Measurements from ENCODE around the gene VHLL.
A peak's percentile ranks its signal among the peaks of the same experiment; 100 is the strongest.

VHLL gene

GRCh38 chr1:156291226-156292061, 7.7 kb downstream of the VHLL start:
- DNase-seq: peak in 55 of 58 donors; percentile 10 to 86 (median 70)

- DNase-seq: no peak
These were observed 9.2 kb downstream of the VHLL start for GRCh38 chr1:156289857-156290256.

GRCh38 chr1:156286061-156286460, 13.0 kb downstream of the VHLL start:
- DNase-seq: no peak

- DNase-seq: no peak
These were observed 13.7 kb downstream of the VHLL start for GRCh38 chr1:156285437-156285836.

- DNase-seq: no peak
These were observed 14.3 kb downstream of the VHLL start for GRCh38 chr1:156284757-156285156.

- DNase-seq: no peak
These were observed 15.0 kb downstream of the VHLL start, which contains the start of gene TMEM79 for GRCh38 chr1:156284112-156284511. Gene TMEM79 (plus strand): TSS chr1:156284325. CDS start chr1:156285227, 902 bp downstream.

GRCh38 chr1:156283521-156283920, 15.6 kb downstream of the VHLL start:
- no peak for DNase-seq

GRCh38 chr1:156282479-156283222, 16.5 kb downstream of the VHLL start, which contains the start of gene SMG5:
Gene SMG5 (minus strand): TSS chr1:156282825. CDS start chr1:156282680, 145 bp downstream.
- peak; percentile 65 to 98 (median 92) for DNase-seq

- peak in 3 of 58 donors; percentile 13 to 19 (median 16) for DNase-seq
These were observed 17.2 kb downstream of the VHLL start for GRCh38 chr1:156281693-156282478.

GRCh38 chr1:156281281-156281680, 17.8 kb downstream of the VHLL start:
- DNase-seq: peak in 16 of 58 donors; percentile 5 to 50 (median 21)

- no peak for DNase-seq
These were observed 19.3 kb downstream of the VHLL start for GRCh38 chr1:156279837-156280236.

GRCh38 chr1:156276966-156277381, 22.1 kb downstream of the VHLL start:
- no peak for DNase-seq

- no peak for DNase-seq
These were observed 22.6 kb downstream of the VHLL start for GRCh38 chr1:156276532-156276931.

- DNase-seq: no peak
These were observed 28.8 kb downstream of the VHLL start for GRCh38 chr1:156270314-156270713.

- no peak for DNase-seq
These were observed 30.8 kb downstream of the VHLL start for GRCh38 chr1:156268336-156268735.

GRCh38 chr1:156266051-156266450, 33.1 kb downstream of the VHLL start:
- no peak for DNase-seq

GRCh38 chr1:156263288-156263655, 35.8 kb downstream of the VHLL start:
- no peak for DNase-seq

- DNase-seq: no peak
These were observed 36.4 kb downstream of the VHLL start for GRCh38 chr1:156262461-156263287.

- peak in 19 of 58 donors; percentile 21 to 76 (median 44) for DNase-seq
These were observed 38.2 kb downstream of the VHLL start for GRCh38 chr1:156260896-156261295.

- DNase-seq: peak in 32 of 58 donors; percentile 12 to 72 (median 42)
These were observed 39.3 kb downstream of the VHLL start for GRCh38 chr1:156259805-156260204.
